HepG2 (cell line): ENCODE results near the gene BCAS4.

Experiments used
- KLF11 ChIP-seq: IDR thresholded peaks from 2 replicates; pipeline ENCODE4 v1.6.1; 2016; ENCODE audit warnings: missing compliant biosample characterization
- NAIF1 ChIP-seq: sonication (generic); formaldehyde crosslinking; IDR thresholded peaks from 2 replicates; pipeline ENCODE4 v1.5.0; 2020; ENCODE audit warnings: mild to moderate bottlenecking, missing genetic modification reagents, borderline replicate concordance
- POLR2A ChIP-seq, 2 experiments: IDR thresholded peaks; 2 replicates each; pipeline ENCODE4 v1.6.1; 2011; ENCODE audit warnings: low read depth in 2 of 2, low read length in 2 of 2, mild to moderate bottlenecking in 1 of 2, moderate library complexity in 1 of 2; ENCODE audit not compliant: insufficient read depth in 1 of 2
- RELA ChIP-seq: sonication (generic); formaldehyde crosslinking; IDR thresholded peaks from 2 replicates; pipeline ENCODE4 v1.4.0; 2020; ENCODE audit warnings: missing genetic modification reagents
- SATB2 ChIP-seq: sonication (generic); formaldehyde crosslinking; IDR thresholded peaks from 2 replicates; pipeline ENCODE4 v1.5.0; 2020; ENCODE audit warnings: missing genetic modification reagents
- TAF1 ChIP-seq: sonication (generic); formaldehyde crosslinking; IDR thresholded peaks from 2 replicates; pipeline ENCODE4 v1.4.0; 2020; ENCODE audit warnings: missing genetic modification reagents
- U2AF1 ChIP-seq: fragments of 200-400 bp; formaldehyde crosslinking; optimal IDR thresholded peaks from 2 replicates; pipeline ENCODE3; 2017; ENCODE audit warnings: mild to moderate bottlenecking, low read depth, low read length
- ZFX ChIP-seq: sonication (generic); formaldehyde crosslinking; IDR thresholded peaks from 2 replicates; pipeline ENCODE4 v1.4.0; 2020; ENCODE audit warnings: mild to moderate bottlenecking, low read depth, missing genetic modification reagents, moderate library complexity
- ZKSCAN5 ChIP-seq: sonication (generic); formaldehyde crosslinking; IDR thresholded peaks from 2 replicates; pipeline ENCODE4 v1.5.1; 2020; ENCODE audit warnings: mild to moderate bottlenecking, missing genetic modification reagents
- TF ChIP-seq, protein P1 (sequence below): sonication (generic); formaldehyde crosslinking; IDR thresholded peaks from 2 replicates; pipeline ENCODE4 v1.5.1; 2020; ENCODE audit warnings: mild to moderate bottlenecking, missing genetic modification reagents, moderate library complexity
- TF ChIP-seq, protein P2 (sequence below): sonication (generic); formaldehyde crosslinking; IDR thresholded peaks from 2 replicates; pipeline ENCODE4 v1.8.0; 2022; ENCODE audit warnings: mild to moderate bottlenecking, missing genetic modification reagents; ENCODE audit not compliant: insufficient replicate concordance
- TF ChIP-seq, protein P3 (sequence below): sonication (generic); formaldehyde crosslinking; IDR thresholded peaks from 2 replicates; pipeline ENCODE4 v1.5.0; 2020; ENCODE audit warnings: mild to moderate bottlenecking, missing genetic modification reagents, borderline replicate concordance
- TF ChIP-seq, protein P4 (sequence below): sonication (generic); formaldehyde crosslinking; IDR thresholded peaks from 2 replicates; pipeline ENCODE4 v1.5.0; 2020; ENCODE audit warnings: mild to moderate bottlenecking, missing genetic modification reagents, moderate library complexity

DNA sequence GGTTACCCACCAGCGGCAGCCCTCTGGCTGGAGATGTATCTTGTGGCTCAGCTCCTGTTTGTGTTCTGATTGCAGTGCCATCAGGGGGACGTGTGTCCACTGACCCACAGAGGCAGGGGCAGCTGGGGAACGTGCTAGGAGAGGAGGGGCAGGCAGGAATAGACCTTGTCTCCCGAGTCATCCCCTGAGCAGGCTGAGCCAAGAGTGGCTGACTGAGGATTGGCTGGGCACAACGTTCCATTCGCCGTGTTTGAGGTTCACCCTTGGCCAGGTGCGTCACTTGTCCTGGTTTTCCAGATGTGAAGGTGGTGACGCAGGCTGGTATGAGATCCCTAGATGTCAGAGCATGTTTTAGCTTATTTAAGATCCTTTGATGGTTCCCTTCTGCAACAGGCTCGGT lies 78.7 kb downstream of the BCAS4 start:
- TF ChIP-seq, protein P1, sequence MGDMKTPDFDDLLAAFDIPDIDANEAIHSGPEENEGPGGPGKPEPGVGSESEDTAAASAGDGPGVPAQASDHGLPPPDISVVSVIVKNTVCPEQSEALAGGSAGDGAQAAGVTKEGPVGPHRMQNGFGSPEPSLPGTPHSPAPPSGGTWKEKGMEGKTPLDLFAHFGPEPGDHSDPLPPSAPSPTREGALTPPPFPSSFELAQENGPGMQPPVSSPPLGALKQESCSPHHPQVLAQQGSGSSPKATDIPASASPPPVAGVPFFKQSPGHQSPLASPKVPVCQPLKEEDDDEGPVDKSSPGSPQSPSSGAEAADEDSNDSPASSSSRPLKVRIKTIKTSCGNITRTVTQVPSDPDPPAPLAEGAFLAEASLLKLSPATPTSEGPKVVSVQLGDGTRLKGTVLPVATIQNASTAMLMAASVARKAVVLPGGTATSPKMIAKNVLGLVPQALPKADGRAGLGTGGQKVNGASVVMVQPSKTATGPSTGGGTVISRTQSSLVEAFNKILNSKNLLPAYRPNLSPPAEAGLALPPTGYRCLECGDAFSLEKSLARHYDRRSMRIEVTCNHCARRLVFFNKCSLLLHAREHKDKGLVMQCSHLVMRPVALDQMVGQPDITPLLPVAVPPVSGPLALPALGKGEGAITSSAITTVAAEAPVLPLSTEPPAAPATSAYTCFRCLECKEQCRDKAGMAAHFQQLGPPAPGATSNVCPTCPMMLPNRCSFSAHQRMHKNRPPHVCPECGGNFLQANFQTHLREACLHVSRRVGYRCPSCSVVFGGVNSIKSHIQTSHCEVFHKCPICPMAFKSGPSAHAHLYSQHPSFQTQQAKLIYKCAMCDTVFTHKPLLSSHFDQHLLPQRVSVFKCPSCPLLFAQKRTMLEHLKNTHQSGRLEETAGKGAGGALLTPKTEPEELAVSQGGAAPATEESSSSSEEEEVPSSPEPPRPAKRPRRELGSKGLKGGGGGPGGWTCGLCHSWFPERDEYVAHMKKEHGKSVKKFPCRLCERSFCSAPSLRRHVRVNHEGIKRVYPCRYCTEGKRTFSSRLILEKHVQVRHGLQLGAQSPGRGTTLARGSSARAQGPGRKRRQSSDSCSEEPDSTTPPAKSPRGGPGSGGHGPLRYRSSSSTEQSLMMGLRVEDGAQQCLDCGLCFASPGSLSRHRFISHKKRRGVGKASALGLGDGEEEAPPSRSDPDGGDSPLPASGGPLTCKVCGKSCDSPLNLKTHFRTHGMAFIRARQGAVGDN, result peak; percentile 50; the same call in 1 of the 2 replicates
- TF ChIP-seq TAF1 (CRISPR knock-in tag) (no peak), RELA (CRISPR knock-in tag) (no peak), POLR2A (IDR thresholded peaks at IDR 0.05; ENCODE audit: insufficient read depth in 1 of 2, low read depth in 2 of 2, low read length in 2 of 2) (no peak), KLF11 (CRISPR knock-in tag) (no peak), NAIF1 (CRISPR knock-in tag) (no peak), U2AF1 (no peak), ZFX (CRISPR knock-in tag) (no peak), SATB2 (CRISPR knock-in tag) (no peak), ZKSCAN5 (no peak)
- TF ChIP-seq, protein P2, sequence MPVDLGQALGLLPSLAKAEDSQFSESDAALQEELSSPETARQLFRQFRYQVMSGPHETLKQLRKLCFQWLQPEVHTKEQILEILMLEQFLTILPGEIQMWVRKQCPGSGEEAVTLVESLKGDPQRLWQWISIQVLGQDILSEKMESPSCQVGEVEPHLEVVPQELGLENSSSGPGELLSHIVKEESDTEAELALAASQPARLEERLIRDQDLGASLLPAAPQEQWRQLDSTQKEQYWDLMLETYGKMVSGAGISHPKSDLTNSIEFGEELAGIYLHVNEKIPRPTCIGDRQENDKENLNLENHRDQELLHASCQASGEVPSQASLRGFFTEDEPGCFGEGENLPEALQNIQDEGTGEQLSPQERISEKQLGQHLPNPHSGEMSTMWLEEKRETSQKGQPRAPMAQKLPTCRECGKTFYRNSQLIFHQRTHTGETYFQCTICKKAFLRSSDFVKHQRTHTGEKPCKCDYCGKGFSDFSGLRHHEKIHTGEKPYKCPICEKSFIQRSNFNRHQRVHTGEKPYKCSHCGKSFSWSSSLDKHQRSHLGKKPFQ (CRISPR knock-in tag), result no peak
- TF ChIP-seq, protein P3, sequence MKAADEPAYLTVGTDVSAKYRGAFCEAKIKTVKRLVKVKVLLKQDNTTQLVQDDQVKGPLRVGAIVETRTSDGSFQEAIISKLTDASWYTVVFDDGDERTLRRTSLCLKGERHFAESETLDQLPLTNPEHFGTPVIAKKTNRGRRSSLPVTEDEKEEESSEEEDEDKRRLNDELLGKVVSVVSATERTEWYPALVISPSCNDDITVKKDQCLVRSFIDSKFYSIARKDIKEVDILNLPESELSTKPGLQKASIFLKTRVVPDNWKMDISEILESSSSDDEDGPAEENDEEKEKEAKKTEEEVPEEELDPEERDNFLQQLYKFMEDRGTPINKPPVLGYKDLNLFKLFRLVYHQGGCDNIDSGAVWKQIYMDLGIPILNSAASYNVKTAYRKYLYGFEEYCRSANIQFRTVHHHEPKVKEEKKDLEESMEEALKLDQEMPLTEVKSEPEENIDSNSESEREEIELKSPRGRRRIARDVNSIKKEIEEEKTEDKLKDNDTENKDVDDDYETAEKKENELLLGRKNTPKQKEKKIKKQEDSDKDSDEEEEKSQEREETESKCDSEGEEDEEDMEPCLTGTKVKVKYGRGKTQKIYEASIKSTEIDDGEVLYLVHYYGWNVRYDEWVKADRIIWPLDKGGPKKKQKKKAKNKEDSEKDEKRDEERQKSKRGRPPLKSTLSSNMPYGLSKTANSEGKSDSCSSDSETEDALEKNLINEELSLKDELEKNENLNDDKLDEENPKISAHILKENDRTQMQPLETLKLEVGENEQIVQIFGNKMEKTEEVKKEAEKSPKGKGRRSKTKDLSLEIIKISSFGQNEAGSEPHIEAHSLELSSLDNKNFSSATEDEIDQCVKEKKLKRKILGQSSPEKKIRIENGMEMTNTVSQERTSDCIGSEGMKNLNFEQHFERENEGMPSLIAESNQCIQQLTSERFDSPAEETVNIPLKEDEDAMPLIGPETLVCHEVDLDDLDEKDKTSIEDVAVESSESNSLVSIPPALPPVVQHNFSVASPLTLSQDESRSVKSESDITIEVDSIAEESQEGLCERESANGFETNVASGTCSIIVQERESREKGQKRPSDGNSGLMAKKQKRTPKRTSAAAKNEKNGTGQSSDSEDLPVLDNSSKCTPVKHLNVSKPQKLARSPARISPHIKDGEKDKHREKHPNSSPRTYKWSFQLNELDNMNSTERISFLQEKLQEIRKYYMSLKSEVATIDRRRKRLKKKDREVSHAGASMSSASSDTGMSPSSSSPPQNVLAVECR (CRISPR knock-in tag), result no peak
- TF ChIP-seq, protein P4, sequence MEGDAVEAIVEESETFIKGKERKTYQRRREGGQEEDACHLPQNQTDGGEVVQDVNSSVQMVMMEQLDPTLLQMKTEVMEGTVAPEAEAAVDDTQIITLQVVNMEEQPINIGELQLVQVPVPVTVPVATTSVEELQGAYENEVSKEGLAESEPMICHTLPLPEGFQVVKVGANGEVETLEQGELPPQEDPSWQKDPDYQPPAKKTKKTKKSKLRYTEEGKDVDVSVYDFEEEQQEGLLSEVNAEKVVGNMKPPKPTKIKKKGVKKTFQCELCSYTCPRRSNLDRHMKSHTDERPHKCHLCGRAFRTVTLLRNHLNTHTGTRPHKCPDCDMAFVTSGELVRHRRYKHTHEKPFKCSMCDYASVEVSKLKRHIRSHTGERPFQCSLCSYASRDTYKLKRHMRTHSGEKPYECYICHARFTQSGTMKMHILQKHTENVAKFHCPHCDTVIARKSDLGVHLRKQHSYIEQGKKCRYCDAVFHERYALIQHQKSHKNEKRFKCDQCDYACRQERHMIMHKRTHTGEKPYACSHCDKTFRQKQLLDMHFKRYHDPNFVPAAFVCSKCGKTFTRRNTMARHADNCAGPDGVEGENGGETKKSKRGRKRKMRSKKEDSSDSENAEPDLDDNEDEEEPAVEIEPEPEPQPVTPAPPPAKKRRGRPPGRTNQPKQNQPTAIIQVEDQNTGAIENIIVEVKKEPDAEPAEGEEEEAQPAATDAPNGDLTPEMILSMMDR (CRISPR knock-in tag), result no peak
